NK-92 treated with Interleukin-12 subunit alpha and Interleukin-12 subunit beta, amount 100 ng/mL, for 24 hours (cell line): ENCODE data around the gene NDUFAF2.
A peak's percentile ranks its signal among the peaks of the same experiment; 100 is the strongest.
"Not testable (repeated sequence)": the region's sequence is repeated elsewhere in the genome, so short reads cannot be mapped to it uniquely, and the experiment has no call there.

Experiments used
- DNase-seq: peaks from one replicate; lab custom pipeline; 2025; lab: John Stamatoyannopoulos, UW

Gene NDUFAF2

DNA sequence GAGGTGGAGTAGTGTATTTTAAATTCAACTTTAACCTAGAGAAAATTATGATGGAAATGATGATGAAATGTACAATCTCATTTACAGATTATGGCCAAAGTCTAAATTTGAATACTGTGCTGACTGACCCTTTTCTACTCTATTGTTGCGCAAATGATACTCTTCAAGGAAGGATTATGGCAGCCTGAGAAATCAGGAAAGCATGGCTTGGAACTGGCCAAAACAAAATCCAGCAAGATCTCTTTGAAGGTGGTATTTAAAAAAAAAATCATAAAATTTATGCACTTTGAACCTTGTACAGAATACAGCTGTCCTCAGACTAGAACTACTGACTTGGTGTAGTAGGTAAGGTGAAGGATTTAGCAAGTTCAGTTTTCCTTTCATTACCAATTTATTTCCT, 105.3 kb downstream of the NDUFAF2 start:
- DNase-seq: no peak

DNA sequence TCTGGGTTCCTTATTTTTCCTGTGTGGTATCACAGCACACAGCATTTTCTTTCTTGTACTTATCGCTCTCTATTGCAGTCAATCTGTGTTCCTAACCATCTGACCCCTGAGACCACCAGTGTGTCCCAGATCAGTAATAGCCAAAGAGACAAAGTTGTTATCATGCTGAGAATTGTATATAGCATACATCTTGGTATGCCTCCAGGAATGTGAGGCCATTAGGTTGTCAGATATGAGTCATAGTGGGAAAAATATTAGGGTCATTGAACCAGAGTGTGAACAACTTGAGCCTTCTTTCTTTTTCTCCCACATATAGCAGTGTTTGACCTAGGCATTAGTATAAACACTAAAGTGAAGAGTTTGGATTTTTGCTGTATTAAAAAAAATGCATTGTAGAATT, 106.3 kb downstream of the NDUFAF2 start:
- no peak for DNase-seq

DNA sequence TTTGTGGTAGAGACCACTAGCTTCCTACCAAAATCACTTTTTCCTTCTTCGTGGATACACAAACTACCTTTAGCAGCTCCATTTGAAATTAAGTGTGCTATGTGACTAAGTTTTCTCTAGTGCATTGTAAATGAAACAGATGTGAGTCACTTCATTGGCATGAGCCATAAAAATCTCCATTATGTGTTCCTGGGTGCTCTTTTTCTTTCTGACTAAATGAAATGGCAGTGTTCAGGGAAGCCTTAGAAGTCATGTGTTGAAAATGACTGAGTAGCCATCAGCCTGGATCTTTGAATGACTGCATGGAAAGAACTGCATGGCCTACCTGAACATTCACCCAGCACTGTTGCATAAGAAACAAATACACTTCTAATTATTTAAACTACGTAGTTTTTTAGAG, 107.9 kb downstream of the NDUFAF2 start:
- DNase-seq: no peak

DNA sequence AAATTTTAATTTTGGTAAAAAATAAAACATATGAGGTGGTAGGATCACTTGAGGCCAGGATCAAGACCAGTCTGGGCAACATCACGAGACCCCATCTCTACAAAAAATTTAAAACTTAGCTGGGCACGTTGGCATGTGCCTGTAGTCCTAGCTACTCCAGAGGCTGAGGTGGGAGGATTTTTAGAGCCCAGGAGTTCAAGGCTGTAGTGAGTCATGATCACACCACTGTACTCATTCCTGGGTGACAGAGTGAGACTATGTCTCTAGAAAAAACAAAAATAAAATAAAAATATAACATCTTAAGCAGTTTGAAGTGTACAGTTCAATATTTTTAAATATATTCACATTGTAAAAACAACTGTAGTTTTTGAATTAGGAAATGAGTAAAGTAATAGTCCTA, 108.9 kb downstream of the NDUFAF2 start:
- DNase-seq: no peak

DNA sequence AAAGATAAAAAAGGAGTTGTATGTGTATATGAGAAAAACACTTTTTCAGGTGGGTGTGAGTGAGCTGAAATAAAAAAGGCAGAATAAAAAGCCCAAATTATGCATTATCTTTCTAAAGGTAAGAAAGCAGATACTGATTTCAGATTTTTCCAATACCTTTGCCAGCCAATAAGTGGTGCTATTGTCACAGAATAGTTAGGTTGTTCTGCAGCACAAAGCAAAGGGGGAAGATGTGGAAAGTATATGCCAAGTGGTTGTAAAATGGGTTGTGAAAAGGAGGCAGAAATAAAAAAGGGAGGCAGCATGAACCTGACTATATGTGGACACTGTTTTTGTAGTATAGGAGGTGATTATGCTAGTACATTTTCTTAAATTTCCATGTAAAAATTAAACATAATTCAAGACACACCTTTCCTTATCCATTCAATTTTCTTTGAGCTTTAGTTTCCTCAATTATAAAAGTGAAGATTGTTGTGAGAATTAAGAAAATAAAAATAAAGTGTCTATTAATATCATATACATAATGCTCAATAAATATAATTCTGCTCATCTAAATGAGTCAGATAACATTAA, 110.5 kb downstream of the NDUFAF2 start:
- DNase-seq: no peak

DNA sequence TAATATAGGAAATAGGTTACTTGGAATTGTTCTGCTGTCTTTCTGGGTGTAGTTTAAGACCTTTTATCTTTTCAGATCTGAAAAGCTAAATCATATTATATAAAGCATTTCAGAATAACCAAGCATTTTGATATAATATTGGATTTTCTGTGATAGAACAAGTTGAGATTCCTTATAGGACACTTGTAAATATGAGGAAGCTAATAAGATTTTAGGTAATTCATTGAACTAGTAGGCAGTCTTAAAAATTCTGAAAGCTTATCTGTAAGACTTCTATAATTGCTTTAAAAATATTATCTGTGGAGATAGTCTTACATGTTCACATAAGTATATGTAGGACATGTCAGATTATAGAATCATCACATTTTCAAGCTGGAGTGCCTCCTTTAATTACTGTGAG, 114.5 kb downstream of the NDUFAF2 start:
- DNase-seq: no peak

DNA sequence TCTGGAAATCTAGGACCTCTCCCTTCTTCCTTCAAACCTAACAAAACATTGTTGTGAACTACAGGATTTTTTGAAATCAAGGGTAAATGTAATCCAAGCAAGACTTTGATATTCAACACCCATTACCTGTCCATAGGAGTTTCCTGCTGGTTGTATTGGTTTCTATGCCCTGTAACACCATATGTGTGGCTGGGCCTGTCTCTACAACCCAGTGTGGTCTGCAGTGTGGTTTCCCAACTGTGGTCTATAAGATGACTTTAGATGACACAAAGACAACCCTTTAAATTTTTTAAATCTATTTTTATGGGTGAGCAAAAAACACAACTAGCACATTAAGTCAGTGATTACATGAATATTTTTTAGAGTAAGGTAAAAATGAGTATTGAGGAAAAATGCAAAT, 124.1 kb downstream of the NDUFAF2 start:
- peak; percentile 2 for DNase-seq

DNA sequence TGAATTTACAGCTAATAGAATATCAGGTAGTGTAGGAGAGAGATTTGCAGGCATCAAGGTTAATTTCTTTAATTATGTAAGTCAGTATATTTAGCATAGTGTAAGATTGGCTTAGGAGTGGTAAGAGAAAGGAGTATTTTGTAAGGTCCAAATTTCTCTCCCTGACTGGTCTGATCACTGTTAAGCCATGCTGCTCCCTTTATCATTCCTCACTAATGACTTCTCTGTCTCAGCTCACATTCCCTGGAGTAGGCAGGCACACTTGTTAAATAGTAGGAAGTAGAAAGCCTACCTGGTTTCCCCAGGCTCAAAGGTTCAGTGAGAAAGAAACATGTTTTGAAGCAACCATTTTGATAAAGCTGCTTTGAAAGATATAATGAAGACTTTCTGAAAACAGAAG, 126.5 kb downstream of the NDUFAF2 start:
- no peak for DNase-seq

DNA sequence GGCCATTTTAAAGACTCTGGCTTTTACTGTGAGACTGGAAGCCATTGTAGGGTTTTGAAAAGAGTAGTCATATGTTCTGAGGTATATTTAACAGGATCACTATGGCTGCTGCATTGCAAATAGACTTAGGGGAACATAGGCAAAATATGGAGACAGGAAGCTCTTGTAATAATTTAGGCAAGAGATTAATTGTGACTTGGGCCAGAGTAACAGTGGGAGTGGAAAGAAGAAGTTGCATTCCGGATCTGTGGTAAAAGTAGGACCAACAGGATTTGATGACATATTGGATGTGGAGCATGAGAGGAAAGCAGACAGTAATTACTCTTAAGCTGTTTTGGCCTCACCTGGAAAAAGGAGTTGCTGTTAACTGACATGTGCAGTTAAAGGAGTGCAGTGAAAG, 131.6 kb downstream of the NDUFAF2 start:
- no peak for DNase-seq

DNA sequence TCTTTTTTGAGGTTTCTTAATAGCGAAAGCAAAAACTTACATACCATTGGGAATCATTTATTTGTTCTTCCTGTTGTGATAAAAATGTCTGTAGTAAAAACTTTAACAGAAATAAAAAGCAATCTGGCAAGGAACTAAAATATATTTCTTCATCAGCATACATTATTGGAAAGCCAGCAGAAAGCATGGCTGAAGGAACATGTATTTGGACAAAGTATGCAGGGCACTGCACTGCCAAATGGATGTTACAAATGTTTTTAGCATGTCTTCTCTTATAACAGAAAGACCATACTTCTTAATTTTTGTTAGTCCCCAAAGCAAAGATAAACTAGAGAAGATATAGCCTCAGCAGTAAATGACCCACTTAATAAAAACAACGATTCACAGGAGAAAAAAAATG, 136.7 kb downstream of the NDUFAF2 start:
- no peak for DNase-seq

DNA sequence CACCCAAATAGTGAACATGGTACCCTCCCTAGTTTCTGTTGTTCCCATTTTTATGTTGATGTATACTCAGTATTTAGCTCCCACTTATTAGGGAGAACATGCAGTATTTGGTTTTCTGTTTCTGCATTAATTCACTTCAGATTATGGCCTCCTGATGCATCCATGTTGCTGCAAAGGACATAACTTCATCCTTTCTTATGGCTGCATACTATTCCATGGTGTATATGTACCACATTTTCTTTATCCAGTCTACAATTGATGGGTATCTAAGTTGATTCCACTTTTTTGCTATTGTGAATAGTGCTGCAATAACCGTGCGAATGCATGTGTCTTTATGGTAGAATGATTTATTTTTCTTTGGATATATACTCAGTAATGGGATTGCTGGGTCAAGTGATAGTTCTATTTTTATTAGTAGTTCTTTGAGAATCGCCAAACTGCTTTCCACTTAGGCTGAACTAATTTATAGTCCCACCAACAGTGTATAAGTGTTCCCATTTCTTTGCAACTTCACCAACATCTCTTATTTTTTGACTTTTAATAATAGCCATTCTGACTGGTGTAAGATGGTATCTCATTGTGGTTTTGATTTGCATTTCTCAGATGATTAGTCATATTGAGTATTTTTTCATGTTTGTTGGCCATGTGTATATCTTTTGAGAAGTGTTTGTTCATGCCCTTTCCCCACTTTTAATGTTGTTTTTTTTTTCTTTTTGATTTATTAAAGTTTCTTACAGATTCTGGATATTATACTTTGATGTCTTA, 137.7 kb downstream of the NDUFAF2 start:
- DNase-seq: no peak

DNA sequence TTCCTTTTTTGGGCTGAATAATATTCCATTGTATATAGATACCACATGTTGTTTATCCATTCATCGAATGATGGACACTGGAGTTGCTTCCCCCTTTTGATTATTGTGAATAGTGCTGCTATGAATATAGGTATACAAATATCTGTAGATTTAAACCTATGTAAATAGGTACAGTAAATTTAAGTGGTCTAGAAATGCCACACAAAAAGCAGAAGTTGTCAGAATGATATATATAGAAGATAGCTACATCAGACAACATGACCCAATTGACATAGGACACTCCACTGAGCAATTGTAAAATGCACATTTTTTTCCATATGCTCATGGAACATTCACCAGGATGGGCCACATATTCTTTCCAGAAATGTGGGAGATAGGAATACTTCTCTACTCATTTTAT, 139.7 kb downstream of the NDUFAF2 start:
- no peak for DNase-seq

DNA sequence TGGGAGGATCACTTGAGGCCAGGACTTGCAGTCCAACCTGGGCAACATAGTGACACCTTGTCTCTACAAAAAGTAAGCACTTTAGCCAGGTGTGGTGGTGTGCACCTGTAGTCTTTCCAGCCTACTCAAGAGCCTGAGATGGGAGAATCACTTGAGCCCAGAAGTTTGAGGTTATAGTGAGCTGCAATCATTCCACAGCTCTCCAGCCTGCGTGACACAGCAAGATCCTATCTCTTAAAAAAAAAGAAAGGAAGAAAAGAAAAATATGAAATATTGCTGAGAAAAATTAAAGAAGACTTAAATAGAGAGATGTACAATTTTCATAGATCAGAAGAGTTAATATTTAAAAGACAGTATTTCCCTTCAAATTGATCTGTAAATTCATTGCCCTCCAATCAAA, 140.9 kb downstream of the NDUFAF2 start:
- DNase-seq: no peak

DNA sequence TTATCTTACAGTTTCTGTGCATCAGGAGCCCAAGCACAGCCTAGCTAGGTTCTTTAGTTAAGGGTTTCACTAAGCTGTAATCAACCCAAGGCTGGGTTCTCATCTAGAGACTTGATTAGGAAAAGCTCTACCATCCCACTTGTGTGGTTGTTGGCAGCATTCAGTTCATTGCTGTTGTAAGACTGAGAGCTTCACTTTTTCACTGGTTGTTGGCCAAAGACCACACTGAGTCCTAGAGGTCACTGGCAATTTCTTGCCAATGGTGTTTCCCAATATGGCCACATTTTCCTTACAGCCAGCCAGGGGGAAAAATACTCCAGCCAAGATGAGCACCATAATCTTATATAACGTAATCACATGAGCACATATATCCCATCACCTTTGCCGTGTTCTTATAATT, 142.9 kb downstream of the NDUFAF2 start:
- no peak for DNase-seq

DNA sequence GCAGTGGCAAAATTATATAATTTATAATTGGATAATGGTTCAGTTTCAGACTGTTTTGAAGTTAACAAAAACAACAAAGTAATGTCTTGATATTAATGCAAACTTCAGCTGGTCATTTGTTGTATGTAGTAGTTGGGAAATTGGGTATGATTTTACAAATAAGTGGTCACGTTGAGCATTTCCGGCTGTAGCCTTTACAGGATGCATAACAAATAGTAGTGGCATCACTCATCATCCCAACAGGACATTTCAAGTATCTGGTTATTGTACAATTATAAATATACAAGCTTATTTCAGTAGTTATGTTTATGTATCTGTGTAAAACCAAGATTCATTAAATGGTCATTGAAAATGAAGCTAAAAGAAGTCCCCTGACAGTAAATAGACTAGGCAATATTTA, 144.3 kb downstream of the NDUFAF2 start:
- no peak for DNase-seq

DNA sequence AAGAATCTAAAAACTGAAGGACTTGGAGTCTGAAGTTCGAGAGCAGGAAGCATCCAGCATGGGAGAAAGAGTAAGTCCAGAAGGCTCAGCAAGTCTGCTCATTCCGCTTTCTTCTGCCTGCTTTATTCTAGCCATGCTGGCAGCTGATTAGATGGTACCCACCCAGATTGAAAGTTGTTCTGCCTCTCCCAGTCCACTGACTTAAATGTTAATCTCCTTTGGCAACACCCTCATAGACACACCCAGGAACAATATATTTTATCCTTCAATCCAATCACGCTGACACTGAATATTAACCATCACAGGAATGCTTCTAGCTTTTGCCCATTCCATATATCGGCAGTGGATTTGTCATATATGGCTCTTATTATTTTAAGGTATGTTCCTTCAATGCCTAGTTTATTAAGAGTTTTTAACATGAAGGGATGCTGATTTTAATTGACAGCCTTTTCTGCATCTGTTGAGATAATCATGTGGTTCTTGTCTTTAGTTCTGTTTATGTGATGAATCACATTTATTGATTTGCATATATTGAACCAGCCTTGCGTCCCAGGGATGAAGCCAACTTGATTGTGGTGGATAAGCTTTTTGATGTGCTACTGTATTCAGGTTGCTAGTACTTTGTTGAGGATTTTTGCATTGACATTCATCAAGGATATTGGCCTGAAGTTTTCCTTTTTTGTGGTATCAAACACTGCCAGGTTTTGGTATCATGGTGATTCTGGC, 148.2 kb downstream of the NDUFAF2 start:
- not testable (repeated sequence) for DNase-seq

DNA sequence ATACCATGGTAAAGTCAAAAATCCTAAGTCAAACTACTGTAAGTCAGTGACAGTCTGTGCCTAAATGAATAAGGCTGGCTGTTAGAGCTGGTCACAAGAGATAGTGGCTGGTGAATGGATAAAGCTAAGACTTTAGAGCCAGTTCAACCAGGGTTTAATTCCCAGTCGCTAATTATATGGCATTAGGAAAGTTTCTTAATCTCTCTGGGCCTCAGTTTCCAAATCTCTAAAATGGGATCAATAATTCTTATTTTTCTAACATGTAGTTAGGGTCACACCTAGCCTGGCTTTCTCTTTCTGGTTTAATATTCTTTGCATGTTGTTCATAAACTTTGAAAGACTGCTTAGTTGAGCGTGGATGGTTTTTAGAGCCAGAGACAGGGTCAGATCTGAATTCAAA, 152.5 kb downstream of the NDUFAF2 start:
- no peak for DNase-seq

DNA sequence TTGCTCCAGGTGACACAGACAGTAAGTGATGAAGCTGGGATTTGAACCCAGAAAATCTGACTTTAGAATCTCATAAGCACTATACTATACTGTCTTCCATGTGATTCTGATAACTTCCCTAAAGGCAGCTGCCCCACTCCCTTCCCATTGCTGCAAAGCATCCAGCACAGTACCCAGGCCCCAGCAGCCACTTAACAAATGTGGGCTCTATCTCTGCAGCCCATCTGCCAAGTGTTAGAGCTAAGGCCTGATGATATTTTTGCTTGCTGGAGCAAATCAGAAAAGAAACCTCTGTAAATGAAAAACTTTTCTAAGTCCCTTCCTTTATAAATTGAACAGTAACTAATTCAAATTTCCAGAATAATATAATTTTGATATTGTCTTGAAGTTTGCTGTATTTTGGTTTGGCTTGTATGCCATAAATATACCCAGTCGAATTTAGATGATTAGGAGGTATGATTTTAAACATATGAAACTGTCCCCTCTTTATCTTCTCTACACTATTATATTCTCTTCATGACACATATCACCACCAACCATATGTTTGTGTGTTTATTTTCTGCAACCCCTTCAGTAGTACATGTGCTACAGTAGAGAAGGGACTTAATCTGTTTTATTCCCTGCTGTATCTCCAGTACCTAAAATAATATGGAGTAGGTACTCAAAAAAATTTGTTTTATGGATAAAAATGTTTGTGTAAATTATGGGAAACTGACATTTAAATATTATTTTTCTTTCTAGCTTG, 153.4 kb downstream of the NDUFAF2 start:
- DNase-seq: no peak

DNA sequence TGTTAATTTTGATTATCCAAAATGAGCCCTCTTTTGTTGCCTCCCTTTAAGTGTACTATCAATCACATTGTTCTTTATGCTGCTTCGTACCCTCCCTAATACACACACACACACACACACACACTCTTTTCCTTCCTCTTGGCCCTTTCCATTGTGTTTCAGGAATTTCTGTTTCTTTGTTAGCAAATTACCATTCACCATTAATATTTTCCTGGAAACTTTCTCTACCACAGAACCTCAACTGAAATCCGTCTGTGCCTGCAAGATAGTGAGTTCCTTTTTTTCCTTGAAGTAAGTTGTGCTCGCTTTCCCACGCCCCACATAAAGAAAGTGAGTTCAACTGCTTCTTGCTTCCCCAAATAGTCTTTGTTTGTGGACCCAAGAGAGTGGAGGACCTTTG, 155.4 kb downstream of the NDUFAF2 start:
- no peak for DNase-seq

DNA sequence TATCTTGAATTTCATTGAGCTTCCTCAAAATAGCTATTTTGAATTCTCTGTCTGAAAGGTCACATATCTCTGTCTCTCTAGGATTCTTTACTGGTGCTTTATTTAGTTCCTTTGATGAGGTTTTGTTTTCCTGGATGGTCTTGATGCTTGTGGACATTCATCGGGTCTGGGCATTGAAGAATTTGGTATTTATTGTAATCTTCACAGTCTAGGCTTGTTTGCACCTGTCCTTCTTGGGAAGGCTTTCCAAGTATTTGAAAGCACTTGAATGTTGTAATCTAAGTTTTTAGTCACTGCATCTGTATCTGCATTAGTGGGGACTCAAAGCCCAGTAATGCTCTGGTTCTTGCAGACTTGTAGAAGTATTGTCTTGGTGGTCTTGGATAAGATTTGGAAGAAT, 169.4 kb downstream of the NDUFAF2 start:
- no peak for DNase-seq

DNA sequence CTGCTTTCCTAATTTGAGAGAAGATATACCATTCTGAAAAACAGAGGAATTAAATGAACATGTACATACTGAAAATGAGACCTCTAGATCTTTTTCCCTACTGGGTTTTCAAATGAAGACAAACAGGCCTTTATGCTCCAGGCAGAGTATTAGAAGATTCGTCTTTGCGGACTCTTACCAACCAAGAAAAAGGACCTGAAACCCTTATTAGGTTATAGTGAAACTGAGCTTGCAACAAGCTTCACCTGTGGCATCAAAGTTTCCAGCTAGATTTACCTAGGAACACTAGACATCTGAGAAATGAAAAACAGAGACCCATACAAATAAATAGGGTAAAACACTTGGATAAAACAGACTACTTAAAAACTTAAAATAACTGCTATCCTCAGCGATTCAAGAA, 171.0 kb downstream of the NDUFAF2 start:
- DNase-seq: no peak

DNA sequence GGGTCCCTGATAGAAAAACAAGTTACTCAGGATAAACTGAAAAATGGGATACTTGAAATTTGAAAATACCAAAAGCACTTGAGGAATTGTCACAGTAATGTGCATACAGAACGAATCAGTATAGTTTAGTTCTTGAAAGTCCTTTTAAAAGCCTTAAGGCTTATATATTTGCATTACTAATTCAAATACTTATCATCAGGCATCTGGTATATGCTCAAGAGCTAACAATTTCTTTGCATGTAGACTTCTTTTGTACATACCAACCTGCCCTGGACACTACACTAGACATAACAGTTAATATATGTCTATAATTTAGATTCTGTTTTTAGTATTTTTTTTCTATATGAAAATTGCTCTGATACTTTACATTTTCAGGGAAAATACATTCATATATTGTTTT, 174.1 kb downstream of the NDUFAF2 start:
- DNase-seq: no peak

DNA sequence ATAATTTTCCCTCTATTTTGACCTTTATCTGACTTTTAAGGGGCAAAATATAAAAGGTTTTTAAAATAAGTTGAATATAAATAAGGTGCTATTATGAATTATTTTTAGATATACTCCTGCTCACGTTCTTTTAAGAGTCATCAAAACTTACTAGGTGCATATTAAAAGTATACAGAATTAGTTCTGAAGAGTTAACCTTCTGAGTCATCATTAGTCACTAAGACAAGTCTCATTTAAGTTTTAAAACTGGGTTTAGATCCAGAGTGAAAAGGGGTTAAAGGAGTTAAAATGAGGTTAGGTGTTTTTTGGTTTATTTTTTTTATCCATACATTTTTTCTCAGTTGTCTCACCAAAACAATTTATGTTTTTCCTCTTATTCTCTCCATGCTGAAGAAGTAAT, 175.5 kb downstream of the NDUFAF2 start:
- no peak for DNase-seq
